ENCODE results near the gene TFDP1. TPM values are rescaled to one million over a fixed set of nuclear protein-coding genes. Genes with fewer than 3 reads are reported as not detected.

TFDP1 gene
- total and polyA plus RNA-seq, 8 donors, result 27.3 to 207 (median 56.3) TPM

DNA sequence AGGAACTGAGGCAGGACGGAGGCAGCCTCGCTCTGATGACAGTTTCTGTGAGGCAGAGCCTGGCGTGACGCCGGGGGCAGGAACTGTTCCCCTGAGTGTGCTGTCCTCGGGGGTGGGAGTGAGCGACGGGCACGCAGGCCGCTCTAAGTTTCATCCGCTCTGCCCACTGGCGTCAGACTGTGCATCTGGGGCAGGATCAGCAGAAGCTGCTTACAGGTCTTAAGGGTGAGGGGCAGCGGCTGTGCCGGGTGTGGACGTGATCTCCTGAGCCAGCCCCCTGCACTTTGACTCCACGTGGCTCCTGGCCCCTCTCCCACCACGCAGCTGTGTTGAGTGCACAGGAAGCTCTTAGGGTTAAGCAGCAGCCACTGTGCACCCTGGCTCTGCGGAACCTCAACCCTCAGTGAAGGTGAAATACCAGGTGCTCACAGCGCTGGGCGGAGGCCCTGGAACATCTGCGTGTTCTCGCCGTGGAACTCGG, 84.0 kb downstream of the TFDP1 start:
- Histone ChIP-seq H3K27me3 (peaks cover 0 to 19% (median 0%) of the 10 kb centered on the region in 3 donors), H3K9me3 (no peaks in the 10 kb centered on the region), H3K4me3 (no peak overlapping the region), H3K4me1 (peaks cover 10 to 21% (median 12%) of the 10 kb centered on the region in 4 donors), H3K36me3 (no peaks in the 10 kb centered on the region), H3K27ac (no peak overlapping the region)
- 71 to 79% (median 77%) methylated on average over 21 to 24 of the region's 24 CpGs for WGBS, 5 donors
- DNase-seq, result peak in 1 of 2 donors; percentile 22
- TF ChIP-seq, protein P1, sequence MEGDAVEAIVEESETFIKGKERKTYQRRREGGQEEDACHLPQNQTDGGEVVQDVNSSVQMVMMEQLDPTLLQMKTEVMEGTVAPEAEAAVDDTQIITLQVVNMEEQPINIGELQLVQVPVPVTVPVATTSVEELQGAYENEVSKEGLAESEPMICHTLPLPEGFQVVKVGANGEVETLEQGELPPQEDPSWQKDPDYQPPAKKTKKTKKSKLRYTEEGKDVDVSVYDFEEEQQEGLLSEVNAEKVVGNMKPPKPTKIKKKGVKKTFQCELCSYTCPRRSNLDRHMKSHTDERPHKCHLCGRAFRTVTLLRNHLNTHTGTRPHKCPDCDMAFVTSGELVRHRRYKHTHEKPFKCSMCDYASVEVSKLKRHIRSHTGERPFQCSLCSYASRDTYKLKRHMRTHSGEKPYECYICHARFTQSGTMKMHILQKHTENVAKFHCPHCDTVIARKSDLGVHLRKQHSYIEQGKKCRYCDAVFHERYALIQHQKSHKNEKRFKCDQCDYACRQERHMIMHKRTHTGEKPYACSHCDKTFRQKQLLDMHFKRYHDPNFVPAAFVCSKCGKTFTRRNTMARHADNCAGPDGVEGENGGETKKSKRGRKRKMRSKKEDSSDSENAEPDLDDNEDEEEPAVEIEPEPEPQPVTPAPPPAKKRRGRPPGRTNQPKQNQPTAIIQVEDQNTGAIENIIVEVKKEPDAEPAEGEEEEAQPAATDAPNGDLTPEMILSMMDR (IDR thresholded peaks at IDR 0.05), result no peak
- no peak for TF ChIP-seq POLR2A (IDR thresholded peaks at IDR 0.05)
- intact Hi-C loops (cut with DNase I; ENCODE audit: low total_unique reads), result no loop called here

DNA sequence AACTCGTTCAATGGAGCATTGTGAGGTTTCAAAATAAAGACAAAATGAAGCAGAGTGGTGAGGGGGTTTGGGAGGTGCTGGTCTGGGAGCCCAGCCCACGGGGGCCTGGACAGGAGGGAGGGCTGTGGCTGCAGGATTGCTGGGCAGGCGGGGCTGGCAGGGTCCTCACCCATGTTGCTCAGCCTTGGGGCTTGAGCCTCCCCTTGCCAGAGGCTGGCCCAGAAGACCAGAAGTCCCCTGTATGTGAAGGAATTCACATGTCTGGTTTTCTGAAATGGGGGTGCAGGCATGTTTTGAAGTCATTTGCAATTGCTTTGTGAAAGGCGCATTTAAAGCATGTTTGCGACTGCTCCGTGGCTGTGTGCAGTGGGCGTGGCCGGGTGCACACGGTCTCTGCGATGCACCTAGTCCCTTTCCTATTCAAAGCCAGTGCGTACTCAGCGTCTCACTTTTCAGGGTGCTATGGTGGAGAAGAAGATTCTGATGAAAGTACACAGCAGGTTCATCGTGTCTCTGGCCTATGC, 84.7 kb downstream of the TFDP1 start:
- H3K4me1 ChIP-seq, result peaks cover 9 to 16% (median 10%) of the 10 kb centered on the region in 4 donors
- no peak overlapping the region for H3K4me3 ChIP-seq
- TF ChIP-seq POLR2A (IDR thresholded peaks at IDR 0.05) (no peak), POLR2AphosphoS5 (IDR thresholded peaks at IDR 0.05) (no peak), EP300 (IDR thresholded peaks at IDR 0.05) (no peak)
- TF ChIP-seq, protein P1 (IDR thresholded peaks at IDR 0.05), result no peak
- peak in 1 of 2 donors; percentile 16 for DNase-seq
- peaks cover 0 to 19% (median 0%) of the 10 kb centered on the region in 3 donors for H3K27me3 ChIP-seq
- no peaks in the 10 kb centered on the region for H3K9me3 ChIP-seq
- intact Hi-C loops (cut with DNase I; ENCODE audit: low total_unique reads), result no loop called here
- no peaks in the 10 kb centered on the region for H3K36me3 ChIP-seq
- H3K27ac ChIP-seq, result no peak overlapping the region
- 60 to 71% (median 64%) methylated on average over 13 of the region's 13 CpGs for WGBS, 5 donors

DNA sequence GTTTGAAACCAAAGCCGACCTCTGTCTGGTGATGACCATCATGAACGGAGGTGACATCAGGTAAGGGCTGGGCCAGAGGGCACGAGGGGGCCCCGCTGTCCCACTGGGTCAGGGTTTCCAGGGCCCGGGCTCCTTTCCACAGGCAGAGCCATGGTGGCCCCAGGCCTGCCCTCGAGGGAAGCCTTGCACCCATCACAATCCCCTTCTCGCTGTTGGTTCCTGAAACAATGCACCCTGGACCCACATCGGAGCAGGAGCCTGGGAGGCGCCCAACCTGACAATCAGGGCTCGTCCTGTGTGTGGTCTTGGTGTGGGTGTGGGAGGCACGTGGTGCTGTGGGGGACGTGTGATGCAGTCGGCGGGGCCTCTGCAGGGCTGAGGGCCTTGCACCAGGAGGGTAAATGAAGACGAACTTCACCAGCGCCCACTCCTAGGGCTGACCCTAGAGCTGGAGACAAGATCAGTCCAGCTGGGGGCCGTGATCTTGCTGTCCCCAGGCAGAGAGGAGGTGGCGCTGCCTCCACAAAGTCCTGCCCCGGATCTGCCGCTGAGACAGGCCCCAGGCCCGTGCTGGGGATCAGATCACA, 85.3 kb downstream of the TFDP1 start:
- Histone ChIP-seq H3K9me3 (no peaks in the 10 kb centered on the region), H3K27me3 (peaks cover 0 to 19% (median 0%) of the 10 kb centered on the region in 3 donors), H3K4me1 (peaks cover 4 to 11% (median 5%) of the 10 kb centered on the region in 4 donors), H3K27ac (no peak overlapping the region), H3K4me3 (no peak overlapping the region), H3K36me3 (no peaks in the 10 kb centered on the region)
- TF ChIP-seq EP300 (IDR thresholded peaks at IDR 0.05) (no peak), POLR2AphosphoS5 (IDR thresholded peaks at IDR 0.05) (no peak), POLR2A (IDR thresholded peaks at IDR 0.05) (no peak)
- TF ChIP-seq, protein P1 (IDR thresholded peaks at IDR 0.05), result no peak
- intact Hi-C loops (cut with DNase I; ENCODE audit: low total_unique reads), result no loop called here
- WGBS, 5 donors, result 86 to 92% (median 86%) methylated on average over 18 to 21 of the region's 21 CpGs
- peak in 1 of 2 donors; percentile 24 for DNase-seq

DNA sequence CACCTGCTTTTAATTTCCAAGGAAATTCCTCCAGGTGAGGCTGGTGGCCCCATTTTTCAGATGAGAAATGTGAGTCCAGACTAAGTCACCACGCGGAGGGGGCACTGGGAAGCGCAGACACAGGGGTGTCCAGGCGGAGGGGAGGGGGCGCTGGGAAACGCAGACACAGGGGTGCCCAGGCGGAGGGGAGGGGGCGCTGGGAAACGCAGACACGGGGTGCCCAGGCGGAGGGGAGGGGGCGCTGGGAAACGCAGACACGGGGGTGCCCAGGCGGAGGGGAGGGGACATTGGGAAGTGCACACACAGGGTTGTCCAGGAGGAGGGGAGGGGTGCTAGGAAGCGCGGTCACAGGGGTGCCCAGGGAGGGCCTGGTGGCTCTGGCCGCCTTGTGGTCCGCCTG, 86.0 kb downstream of the TFDP1 start:
- Histone ChIP-seq H3K36me3 (no peaks in the 10 kb centered on the region), H3K27me3 (peaks cover 0 to 12% (median 0%) of the 10 kb centered on the region in 3 donors), H3K9me3 (no peaks in the 10 kb centered on the region), H3K4me3 (no peak overlapping the region), H3K4me1 (peaks cover 0 to 4% (median 0%) of the 10 kb centered on the region in 4 donors), H3K27ac (no peak overlapping the region)
- TF ChIP-seq, protein P1 (IDR thresholded peaks at IDR 0.05), result no peak
- no peak for TF ChIP-seq POLR2AphosphoS5 (IDR thresholded peaks at IDR 0.05)
- TF ChIP-seq POLR2A (IDR thresholded peaks at IDR 0.05), result no peak
- TF ChIP-seq EP300 (IDR thresholded peaks at IDR 0.05), result no peak
- DNase-seq, result peak in 1 of 2 donors; percentile 17
- 89 to 94% (median 92%) methylated on average over 17 to 19 of the region's 19 CpGs for WGBS, 5 donors
- intact Hi-C loops (cut with DNase I; ENCODE audit: low total_unique reads), result no loop called here
